Activated CD4-positive, CD25-positive, alpha-beta regulatory T cell treated with anti-CD3 and anti-CD28 coated beads, Interleukin-2, amount 50 U/mL, for 72 hours (primary cell): ENCODE data around the gene SLC36A3.

Source experiments
- DNase-seq: peaks from one replicate; pipeline ENCODE4 v3.0.0; 2021

SLC36A3 gene

GRCh38 chr5:151298063-151298855 is 5.3 kb downstream of the SLC36A3 start:
- no peak for DNase-seq

- DNase-seq = no peak
Measured at GRCh38 chr5:151296974-151297373, 6.6 kb downstream of the SLC36A3 start.

GRCh38 chr5:151296478-151296830 is 7.1 kb downstream of the SLC36A3 start:
- no peak for DNase-seq

GRCh38 chr5:151295791-151296477 is 7.6 kb downstream of the SLC36A3 start:
- no peak for DNase-seq

GRCh38 chr5:151295138-151295537 is 8.4 kb downstream of the SLC36A3 start:
- no peak for DNase-seq

GRCh38 chr5:151293624-151294023 is 9.9 kb downstream of the SLC36A3 start:
- DNase-seq = no peak

- DNase-seq = no peak
Measured at GRCh38 chr5:151288180-151288579, 15.4 kb downstream of the SLC36A3 start.

GRCh38 chr5:151286246-151286645 is 17.3 kb downstream of the SLC36A3 start:
- DNase-seq = no peak

GRCh38 chr5:151285683-151286082 is 17.9 kb downstream of the SLC36A3 start:
- no peak for DNase-seq

- DNase-seq = no peak
Measured at GRCh38 chr5:151284392-151284967, 19.1 kb downstream of the SLC36A3 start.

- DNase-seq = no peak
Measured at GRCh38 chr5:151283120-151283825, 20.3 kb downstream of the SLC36A3 start.

GRCh38 chr5:151281001-151281639 is 22.4 kb downstream of the SLC36A3 start:
- DNase-seq = no peak

GRCh38 chr5:151280443-151280842 is 23.1 kb downstream of the SLC36A3 start:
- no peak for DNase-seq

- no peak for DNase-seq
Measured at GRCh38 chr5:151278845-151279244, 24.7 kb downstream of the SLC36A3 start.

- DNase-seq = no peak
Measured at GRCh38 chr5:151275803-151276202, 27.8 kb downstream of the SLC36A3 start.

GRCh38 chr5:151274666-151275065 is 28.9 kb downstream of the SLC36A3 start:
- no peak for DNase-seq

- DNase-seq = no peak
Measured at GRCh38 chr5:151271336-151271735, 32.2 kb downstream of the SLC36A3 start.

- no peak for DNase-seq
Measured at GRCh38 chr5:151270599-151270998, 33.0 kb downstream of the SLC36A3 start.

- no peak for DNase-seq
Measured at GRCh38 chr5:151267491-151268260, 35.9 kb downstream of the SLC36A3 start.

GRCh38 chr5:151264113-151264512 is 39.5 kb downstream of the SLC36A3 start:
- DNase-seq = no peak

GRCh38 chr5:151262532-151262931 is 41.0 kb downstream of the SLC36A3 start:
- DNase-seq = no peak

GRCh38 chr5:151259931-151260330 is 43.6 kb downstream of the SLC36A3 start:
- no peak for DNase-seq
